ENCODE results near the gene CYP4Z1.
"Not testable (repeated sequence)": the region's sequence is repeated elsewhere in the genome, so short reads cannot be mapped to it uniquely, and the experiment has no call there.

CYP4Z1 gene

GRCh38 chr1:47104816-47105215, 37.8 kb downstream of the CYP4Z1 start:
- Histone ChIP-seq H3K4me3 (no peak overlapping the region), H3K27me3 (ENCODE audit: low read depth) (no peaks in the 10 kb centered on the region), H3K4me1 (no peaks in the 10 kb centered on the region), H3K9me3 (no peaks in the 10 kb centered on the region), H3K36me3 (replicated peaks) (no peaks in the 10 kb centered on the region)
- no peak for DNase-seq (ENCODE audit: low spot score in 2 of 2)
- in situ Hi-C loops (cut with MboI; ENCODE audit: low sequenced_read_pairs): no loop called here

GRCh38 chr1:47106792-47107191, 39.8 kb downstream of the CYP4Z1 start:
- DNase-seq (ENCODE audit: low spot score in 2 of 2): no peak
- no peaks in the 10 kb centered on the region for H3K4me1 ChIP-seq
- H3K4me3 ChIP-seq: no peak overlapping the region
- no peaks in the 10 kb centered on the region for H3K9me3 ChIP-seq
- no peaks in the 10 kb centered on the region for H3K36me3 ChIP-seq (replicated peaks)
- in situ Hi-C loops (cut with MboI; ENCODE audit: low sequenced_read_pairs): no loop called here
- H3K27me3 ChIP-seq (ENCODE audit: low read depth): no peaks in the 10 kb centered on the region

GRCh38 chr1:47107851-47108574, 41.0 kb downstream of the CYP4Z1 start:
- in situ Hi-C loops (cut with MboI; ENCODE audit: low sequenced_read_pairs); H3K4me1 ChIP-seq; H3K9me3 ChIP-seq; DNase-seq (ENCODE audit: low spot score in 2 of 2); H3K36me3 ChIP-seq (replicated peaks); H3K4me3 ChIP-seq; H3K27me3 ChIP-seq (ENCODE audit: low read depth): not testable (repeated sequence)

- H3K36me3 ChIP-seq (replicated peaks); in situ Hi-C loops (cut with MboI; ENCODE audit: low sequenced_read_pairs); H3K9me3 ChIP-seq; H3K4me1 ChIP-seq; H3K27me3 ChIP-seq (ENCODE audit: low read depth); DNase-seq (ENCODE audit: low spot score in 2 of 2); H3K4me3 ChIP-seq: not testable (repeated sequence)
Observed at GRCh38 chr1:47109482-47109881, 42.5 kb downstream of the CYP4Z1 start.

- no peaks in the 10 kb centered on the region for H3K36me3 ChIP-seq (replicated peaks)
- no peak overlapping the region for H3K4me3 ChIP-seq
- H3K4me1 ChIP-seq: no peaks in the 10 kb centered on the region
- no peaks in the 10 kb centered on the region for H3K9me3 ChIP-seq
- in situ Hi-C loops (cut with MboI; ENCODE audit: low sequenced_read_pairs): no loop called here
- H3K27me3 ChIP-seq (ENCODE audit: low read depth): no peaks in the 10 kb centered on the region
- DNase-seq (ENCODE audit: low spot score in 2 of 2): no peak
Observed at GRCh38 chr1:47113178-47113577, 46.1 kb downstream of the CYP4Z1 start.

GRCh38 chr1:47121039-47121438, 54.0 kb downstream of the CYP4Z1 start:
- H3K4me3 ChIP-seq; H3K27me3 ChIP-seq (ENCODE audit: low read depth); H3K4me1 ChIP-seq; H3K36me3 ChIP-seq (replicated peaks); DNase-seq (ENCODE audit: low spot score in 2 of 2); in situ Hi-C loops (cut with MboI; ENCODE audit: low sequenced_read_pairs); H3K9me3 ChIP-seq: not testable (repeated sequence)

- H3K27me3 ChIP-seq (ENCODE audit: low read depth); H3K9me3 ChIP-seq; in situ Hi-C loops (cut with MboI; ENCODE audit: low sequenced_read_pairs); H3K4me1 ChIP-seq; DNase-seq (ENCODE audit: low spot score in 2 of 2); H3K36me3 ChIP-seq (replicated peaks); H3K4me3 ChIP-seq: not testable (repeated sequence)
Observed at GRCh38 chr1:47124834-47125233, 57.8 kb downstream of the CYP4Z1 start.

GRCh38 chr1:47126997-47127396, 60.0 kb downstream of the CYP4Z1 start:
- H3K4me1 ChIP-seq; in situ Hi-C loops (cut with MboI; ENCODE audit: low sequenced_read_pairs); H3K4me3 ChIP-seq; H3K36me3 ChIP-seq (replicated peaks); H3K27me3 ChIP-seq (ENCODE audit: low read depth); DNase-seq (ENCODE audit: low spot score in 2 of 2); H3K9me3 ChIP-seq: not testable (repeated sequence)

- no peak for DNase-seq (ENCODE audit: low spot score in 2 of 2)
- in situ Hi-C loops (cut with MboI; ENCODE audit: low sequenced_read_pairs): no loop called here
- no peaks in the 10 kb centered on the region for H3K4me1 ChIP-seq
Observed at GRCh38 chr1:47128221-47128620, 61.2 kb downstream of the CYP4Z1 start.

GRCh38 chr1:47128854-47129253, 61.8 kb downstream of the CYP4Z1 start:
- H3K9me3 ChIP-seq; H3K27me3 ChIP-seq (ENCODE audit: low read depth); H3K36me3 ChIP-seq (replicated peaks); DNase-seq (ENCODE audit: low spot score in 2 of 2); H3K4me1 ChIP-seq; in situ Hi-C loops (cut with MboI; ENCODE audit: low sequenced_read_pairs); H3K4me3 ChIP-seq: not testable (repeated sequence)

More at GRCh38 chr1:47128221-47128620, 61.2 kb downstream of the CYP4Z1 start:
- Histone ChIP-seq H3K4me3 (no peak overlapping the region), H3K36me3 (replicated peaks) (no peaks in the 10 kb centered on the region), H3K9me3 (no peaks in the 10 kb centered on the region), H3K27me3 (ENCODE audit: low read depth) (peaks cover 10% of the 10 kb centered on the region)

GRCh38 chr1:47129489-47130230, 62.6 kb downstream of the CYP4Z1 start:
- H3K9me3 ChIP-seq; in situ Hi-C loops (cut with MboI; ENCODE audit: low sequenced_read_pairs): not testable (repeated sequence)

GRCh38 chr1:47132665-47133064, 65.6 kb downstream of the CYP4Z1 start:
- H3K4me1 ChIP-seq; in situ Hi-C loops (cut with MboI; ENCODE audit: low sequenced_read_pairs); H3K4me3 ChIP-seq; DNase-seq (ENCODE audit: low spot score in 2 of 2); H3K9me3 ChIP-seq; H3K36me3 ChIP-seq (replicated peaks): not testable (repeated sequence)
- peaks cover 15% of the 10 kb centered on the region for H3K27me3 ChIP-seq (ENCODE audit: low read depth)

More at GRCh38 chr1:47129489-47130230, 62.6 kb downstream of the CYP4Z1 start:
- not testable (repeated sequence) for H3K4me3 ChIP-seq; H3K27me3 ChIP-seq (ENCODE audit: low read depth); H3K36me3 ChIP-seq (replicated peaks); H3K4me1 ChIP-seq; DNase-seq (ENCODE audit: low spot score in 2 of 2)

- no peaks in the 10 kb centered on the region for H3K4me1 ChIP-seq
- no peak for DNase-seq (ENCODE audit: low spot score in 2 of 2)
- no peaks in the 10 kb centered on the region for H3K9me3 ChIP-seq
- H3K36me3 ChIP-seq (replicated peaks): no peaks in the 10 kb centered on the region
- no peak within 1 kb of the TSS for H3K4me3 ChIP-seq
- H3K27me3 ChIP-seq (ENCODE audit: low read depth): 0 out of 2 replicates have a peak, but pooled peaks cover 5% of the 10 kb centered on the region
- in situ Hi-C loops (cut with MboI; ENCODE audit: low sequenced_read_pairs): no loop called here
Observed at GRCh38 chr1:47137198-47137597, 70.2 kb downstream of the CYP4Z1 start, which contains the start of gene CYP4A22. Gene CYP4A22, plus strand, starts transcription at chr1:47137441. Its CDS starts 45 bp downstream, at chr1:47137486.

- in situ Hi-C loops (cut with MboI; ENCODE audit: low sequenced_read_pairs): no loop called here
- Histone ChIP-seq H3K27me3 (ENCODE audit: low read depth) (0 out of 2 replicates have a peak, but pooled peaks cover 5% of the 10 kb centered on the region), H3K9me3 (no peaks in the 10 kb centered on the region)
Observed at GRCh38 chr1:47137925-47138615, 71.0 kb downstream of the CYP4Z1 start.

More at GRCh38 chr1:47137925-47138615, 71.0 kb downstream of the CYP4Z1 start:
- Histone ChIP-seq H3K4me1 (no peaks in the 10 kb centered on the region), H3K4me3 (no peak overlapping the region), H3K36me3 (replicated peaks) (no peaks in the 10 kb centered on the region)
- no peak for DNase-seq (ENCODE audit: low spot score in 2 of 2)
